ENCODE measurements around the gene PTK6.

PTK6 gene

GRCh38 chr20:63543733-63544132 is 6.6 kb upstream of the PTK6 start:
- DNase-seq (ENCODE audit: extremely low read depth, low read depth) = no peak
- no peak for TF ChIP-seq CTCF (IDR thresholded peaks at IDR 0.05; ENCODE audit: low read depth, low read length)

GRCh38 chr20:63543131-63543530 is 6.0 kb upstream of the PTK6 start:
- DNase-seq (ENCODE audit: extremely low read depth, low read depth) = no peak
- no peak for TF ChIP-seq CTCF (IDR thresholded peaks at IDR 0.05; ENCODE audit: low read depth, low read length)

- TF ChIP-seq CTCF (IDR thresholded peaks at IDR 0.05; ENCODE audit: low read depth, low read length) = no peak
- no peak for DNase-seq (ENCODE audit: extremely low read depth, low read depth)
Measured at GRCh38 chr20:63542696-63543095, 5.5 kb upstream of the PTK6 start.

GRCh38 chr20:63542031-63542559 is 4.9 kb upstream of the PTK6 start:
- no peak for TF ChIP-seq CTCF (IDR thresholded peaks at IDR 0.05; ENCODE audit: low read depth, low read length)
- DNase-seq (ENCODE audit: extremely low read depth, low read depth) = no peak

- no peak for TF ChIP-seq CTCF (IDR thresholded peaks at IDR 0.05; ENCODE audit: low read depth, low read length)
- no peak for DNase-seq (ENCODE audit: extremely low read depth, low read depth)
Measured at GRCh38 chr20:63541371-63541770, 4.2 kb upstream of the PTK6 start.

DNA sequence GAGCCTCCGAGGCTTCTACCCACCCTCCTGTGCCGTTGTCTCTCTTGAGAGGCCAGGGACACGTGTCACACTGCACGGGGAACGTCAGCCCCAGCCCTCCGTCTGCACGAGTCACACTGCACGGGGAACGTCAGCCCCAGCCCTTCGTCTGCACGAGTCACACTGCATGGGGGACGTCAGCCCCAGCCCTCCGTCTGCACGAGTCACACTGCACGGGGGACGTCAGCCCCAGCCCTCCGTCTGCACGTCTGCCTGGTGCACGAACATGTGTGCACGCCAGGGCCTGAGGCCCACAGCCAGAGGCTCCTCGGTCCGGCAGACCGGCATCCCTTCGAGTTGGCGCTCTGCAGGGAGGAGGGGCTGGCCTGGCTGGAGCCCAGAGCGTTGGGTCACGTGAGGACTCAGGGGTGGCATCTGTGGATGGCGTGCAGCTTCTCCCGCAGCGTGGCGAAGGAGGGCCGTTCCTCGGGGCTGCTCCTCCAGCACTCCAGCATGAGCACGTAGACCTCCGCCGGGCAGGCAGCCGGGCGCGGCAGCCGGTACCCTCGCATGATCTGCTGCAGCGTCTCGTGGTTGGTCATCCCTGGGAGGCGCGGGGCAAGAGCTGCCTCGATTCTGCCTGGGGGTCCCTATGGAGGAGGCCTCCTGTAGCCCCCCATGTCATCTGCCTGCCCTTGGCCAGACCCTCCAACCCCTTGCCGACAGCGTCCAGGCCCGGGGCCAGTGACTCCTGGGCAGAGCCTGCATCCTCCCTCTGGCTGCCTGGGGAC is 3.4 kb upstream of the PTK6 start:
- no peak for TF ChIP-seq CTCF (IDR thresholded peaks at IDR 0.05; ENCODE audit: low read depth, low read length)
- DNase-seq (ENCODE audit: extremely low read depth, low read depth) = no peak

DNA sequence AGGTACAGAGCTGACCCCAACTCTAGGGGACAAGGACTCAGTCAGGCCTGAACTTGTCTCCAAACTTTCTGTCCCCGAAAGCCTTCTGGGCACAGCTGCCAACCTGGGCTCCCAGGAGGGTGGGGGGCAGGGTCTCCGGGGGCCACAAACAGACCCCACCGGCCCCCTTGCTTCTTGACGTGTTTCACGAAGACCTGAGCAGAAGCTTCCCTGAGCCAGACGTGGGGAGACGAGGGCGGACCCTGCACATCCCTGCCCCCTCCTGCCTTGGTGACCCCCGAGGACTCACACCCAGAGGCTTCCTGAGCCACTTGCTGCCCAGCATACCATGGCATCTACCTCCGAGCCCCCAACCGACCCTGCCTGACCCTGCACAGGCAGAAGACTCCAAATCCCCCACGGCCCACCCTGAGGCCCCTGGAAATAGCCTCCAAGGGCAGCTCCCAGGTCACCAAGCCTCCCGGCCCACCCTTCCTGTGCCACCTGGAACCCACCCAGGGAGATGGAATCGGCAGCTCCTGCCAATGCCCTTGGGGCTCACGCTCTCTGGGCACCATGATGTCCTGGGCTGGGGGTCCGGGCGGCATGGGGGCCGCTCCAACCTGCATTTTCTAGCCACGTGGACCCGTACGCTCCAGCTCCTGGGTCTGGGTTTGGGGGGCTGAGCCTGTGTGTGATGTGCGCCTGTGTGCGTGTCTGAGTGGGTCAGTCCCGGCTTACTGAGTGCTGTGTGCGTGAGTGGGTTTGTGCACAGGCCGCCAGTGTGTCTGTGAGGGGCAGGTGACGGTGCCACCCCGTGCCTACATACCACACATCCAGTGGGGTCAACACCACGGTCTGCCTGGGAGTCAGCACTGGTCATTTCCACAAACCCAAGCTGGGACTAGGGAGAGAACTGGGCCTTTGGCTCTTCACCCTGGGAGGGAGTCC is 2.5 kb upstream of the PTK6 start:
- no peak for DNase-seq (ENCODE audit: extremely low read depth, low read depth)
- TF ChIP-seq CTCF (IDR thresholded peaks at IDR 0.05; ENCODE audit: low read depth, low read length) = no peak

All from AG09319 (cell line).